Endodermal cell (in vitro differentiated cells): ENCODE measurements around the gene CAMK4. TPM values are rescaled to one million over a fixed set of nuclear protein-coding genes. Genes with fewer than 3 reads are reported as not detected.

Experiments
- DNase-seq: peaks from one replicate; pipeline ENCODE4 v3.0.0-alpha.2; 2017
- H3K27ac ChIP-seq: 2 replicates; pipeline ENCODE4 v1.5.1; 2013; ENCODE audit warnings: mild to moderate bottlenecking, low read depth, low read length, moderate library complexity
- H3K27me3 ChIP-seq: 2 replicates; pipeline ENCODE4 v1.6.1; 2013; ENCODE audit warnings: mild to moderate bottlenecking, low read length, moderate library complexity; ENCODE audit not compliant: insufficient read depth, control insufficient read depth, poor library complexity, severe bottlenecking
- H3K36me3 ChIP-seq: 2 replicates; pipeline ENCODE4 v1.7.0; 2013; ENCODE audit warnings: mild to moderate bottlenecking, low read length, moderate library complexity; ENCODE audit not compliant: control insufficient read depth, insufficient read depth
- H3K4me1 ChIP-seq: one replicate; pipeline ENCODE4 v1.7.0; 2013; ENCODE audit warnings: low read length; ENCODE audit not compliant: control insufficient read depth, insufficient read depth
- H3K4me3 ChIP-seq: 2 replicates; pipeline ENCODE4 v1.5.1; 2013; ENCODE audit warnings: mild to moderate bottlenecking, low read length, moderate library complexity
- H3K9ac ChIP-seq: 2 replicates; pipeline ENCODE4 v1.6.1; 2013; ENCODE audit warnings: mild to moderate bottlenecking, low read length, moderate library complexity; ENCODE audit not compliant: poor library complexity, severe bottlenecking; ENCODE audit errors: extremely low read depth
- H3K9me3 ChIP-seq: 2 replicates; pipeline ENCODE4 v1.6.1; 2013; ENCODE audit warnings: mild to moderate bottlenecking, low read length, moderate library complexity; ENCODE audit not compliant: control insufficient read depth
- H3K27ac Mint-ChIP-seq: 2 replicates; pipeline ENCODE4 v1.8.0; 2020; ENCODE audit warnings: mixed read lengths
- H3K27me3 Mint-ChIP-seq: 2 replicates; pipeline ENCODE4 v1.8.0; 2021; ENCODE audit warnings: mild to moderate bottlenecking, mixed read lengths; ENCODE audit not compliant: insufficient read depth
- H3K36me3 Mint-ChIP-seq: 2 replicates; pipeline ENCODE4 v1.8.0; 2020; ENCODE audit warnings: low read depth, mixed read lengths
- H3K4me1 Mint-ChIP-seq: 2 replicates; pipeline ENCODE4 v1.8.0; 2020; ENCODE audit warnings: mixed read lengths
- H3K4me3 Mint-ChIP-seq: 2 replicates; pipeline ENCODE4 v1.8.0; 2020; ENCODE audit warnings: mild to moderate bottlenecking, moderate library complexity, mixed read lengths
- H3K9me3 Mint-ChIP-seq: 2 replicates; pipeline ENCODE4 v1.8.0; 2020; ENCODE audit warnings: mild to moderate bottlenecking, mixed read lengths
- WGBS, 2 experiments: methylation state at CpG; one replicate each; pipeline versions ENCODE4 v1.1.5 to v1.1.7; 2013; ENCODE audit warnings: missing lambda C conversion rate in 2 of 2, mixed read lengths in 1 of 2; ENCODE audit not compliant: insufficient coverage in 1 of 2, insufficient read length in 1 of 2; 5-methylcytosine and 5-hydroxymethylcytosine counted together
- total RNA-seq, 2 donors: library from RNA; stranded (reverse); fragmentation: NEBNext Ultra II Directional in 1 of 2; extraction: Animal tissue kit (Norgen Biotek cat#: 25700) in 1 of 2; gene quantifications; 2 replicates in 1 of 2; 3 replicates in 1 of 2; pipeline ENCODE4 v1.2.1, GENCODE V29; 2021
- TF ChIP-seq, protein P1 (sequence below): fragments of 200-600 bp; sonication (generic); conservative IDR thresholded peaks from 2 replicates; pipeline ENCODE4 v1.5.0; 2021; ENCODE audit warnings: antibody characterized with exemption, mild to moderate bottlenecking

CAMK4 gene
- total RNA-seq, 2 donors from 2014 or later: 2.8 to 3.9 TPM

DNA sequence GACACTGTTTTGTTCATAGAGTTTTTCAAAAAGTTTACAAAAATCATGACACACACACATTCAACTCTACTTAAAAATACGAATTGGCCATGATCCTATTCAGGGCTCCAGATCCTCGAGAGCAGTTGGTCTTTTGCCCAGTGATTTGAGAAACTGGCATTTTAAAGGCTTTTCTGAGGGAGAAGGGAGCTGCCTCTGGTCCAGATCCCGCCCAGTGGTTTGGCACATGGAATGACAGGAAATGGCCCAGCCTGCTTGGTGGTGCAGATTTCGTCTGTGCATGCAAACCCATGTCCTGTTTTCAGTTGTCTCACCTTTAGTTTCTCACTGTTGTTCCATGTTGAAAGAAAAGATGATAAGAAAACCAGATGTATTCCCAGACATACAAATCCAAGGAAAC, 3.6 kb downstream of the CAMK4 start:
- peaks cover 38% of the 10 kb centered on the region for H3K27me3 Mint-ChIP-seq
- H3K4me1 Mint-ChIP-seq: no peaks in the 10 kb centered on the region
- no peak overlapping the region for H3K27ac Mint-ChIP-seq
- Histone ChIP-seq H3K4me3 (no peak overlapping the region), H3K9me3 (no peaks in the 10 kb centered on the region), H3K27ac (no peak overlapping the region), H3K36me3 (no peaks in the 10 kb centered on the region), H3K27me3 (peaks cover 31% of the 10 kb centered on the region), H3K9ac (no peak overlapping the region), H3K4me1 (no peaks in the 10 kb centered on the region)
- H3K4me3 Mint-ChIP-seq: no peak overlapping the region
- no peak for DNase-seq
- H3K9me3 Mint-ChIP-seq: no peaks in the 10 kb centered on the region
- no peaks in the 10 kb centered on the region for H3K36me3 Mint-ChIP-seq
- 82% methylated on average over 4 of the region's 4 CpGs; no CpG with 5 or more reads in 1 of the 2 experiments for WGBS, 2 experiments
- TF ChIP-seq, protein P1, sequence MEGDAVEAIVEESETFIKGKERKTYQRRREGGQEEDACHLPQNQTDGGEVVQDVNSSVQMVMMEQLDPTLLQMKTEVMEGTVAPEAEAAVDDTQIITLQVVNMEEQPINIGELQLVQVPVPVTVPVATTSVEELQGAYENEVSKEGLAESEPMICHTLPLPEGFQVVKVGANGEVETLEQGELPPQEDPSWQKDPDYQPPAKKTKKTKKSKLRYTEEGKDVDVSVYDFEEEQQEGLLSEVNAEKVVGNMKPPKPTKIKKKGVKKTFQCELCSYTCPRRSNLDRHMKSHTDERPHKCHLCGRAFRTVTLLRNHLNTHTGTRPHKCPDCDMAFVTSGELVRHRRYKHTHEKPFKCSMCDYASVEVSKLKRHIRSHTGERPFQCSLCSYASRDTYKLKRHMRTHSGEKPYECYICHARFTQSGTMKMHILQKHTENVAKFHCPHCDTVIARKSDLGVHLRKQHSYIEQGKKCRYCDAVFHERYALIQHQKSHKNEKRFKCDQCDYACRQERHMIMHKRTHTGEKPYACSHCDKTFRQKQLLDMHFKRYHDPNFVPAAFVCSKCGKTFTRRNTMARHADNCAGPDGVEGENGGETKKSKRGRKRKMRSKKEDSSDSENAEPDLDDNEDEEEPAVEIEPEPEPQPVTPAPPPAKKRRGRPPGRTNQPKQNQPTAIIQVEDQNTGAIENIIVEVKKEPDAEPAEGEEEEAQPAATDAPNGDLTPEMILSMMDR: no peak

GRCh38 chr5:111228520-111229220, 4.5 kb downstream of the CAMK4 start:
- no peaks in the 10 kb centered on the region for H3K9me3 Mint-ChIP-seq
- Histone ChIP-seq H3K27ac (no peak overlapping the region), H3K4me3 (no peak overlapping the region), H3K9me3 (no peaks in the 10 kb centered on the region), H3K36me3 (no peaks in the 10 kb centered on the region), H3K4me1 (no peaks in the 10 kb centered on the region), H3K9ac (no peak overlapping the region), H3K27me3 (peaks cover 23% of the 10 kb centered on the region)
- TF ChIP-seq, protein P1: no peak
- 97% methylated on average over 2 of the region's 2 CpGs; no CpG with 5 or more reads in 1 of the 2 experiments for WGBS, 2 experiments
- H3K4me1 Mint-ChIP-seq: no peaks in the 10 kb centered on the region
- no peak for DNase-seq
- H3K36me3 Mint-ChIP-seq: no peaks in the 10 kb centered on the region
- H3K27ac Mint-ChIP-seq: no peak overlapping the region
- H3K27me3 Mint-ChIP-seq: peaks cover 29% of the 10 kb centered on the region
- no peak overlapping the region for H3K4me3 Mint-ChIP-seq

GRCh38 chr5:111229221-111229835, 5.1 kb downstream of the CAMK4 start:
- DNase-seq: no peak
- Histone ChIP-seq H3K27me3 (peaks cover 23% of the 10 kb centered on the region), H3K4me1 (no peaks in the 10 kb centered on the region), H3K27ac (no peak overlapping the region), H3K36me3 (no peaks in the 10 kb centered on the region), H3K9ac (no peak overlapping the region), H3K9me3 (no peaks in the 10 kb centered on the region), H3K4me3 (no peak overlapping the region)
- no peak overlapping the region for H3K27ac Mint-ChIP-seq
- no peak overlapping the region for H3K4me3 Mint-ChIP-seq
- TF ChIP-seq, protein P1: no peak
- 95 to 100% methylated on average over 4 to 5 of the region's 5 CpGs for WGBS, 2 experiments
- H3K27me3 Mint-ChIP-seq: peaks cover 29% of the 10 kb centered on the region
- H3K36me3 Mint-ChIP-seq: no peaks in the 10 kb centered on the region
- H3K9me3 Mint-ChIP-seq: no peaks in the 10 kb centered on the region
- no peaks in the 10 kb centered on the region for H3K4me1 Mint-ChIP-seq
